ENCODE data around the gene APBA2. TPM values are rescaled to one million over a fixed set of nuclear protein-coding genes. Genes with fewer than 3 reads are reported as not detected.

The APBA2 gene
- total RNA-seq, 1 experiment from 2014 or later: 53.3 TPM

GRCh38 chr15:29113336-29114220, 227.8 kb downstream of the APBA2 start:
- Histone ChIP-seq H3K4me3 (no peak overlapping the region), H3K27me3 (replicated peaks) (no peaks in the 10 kb centered on the region), H3K9me3 (replicated peaks) (no peaks in the 10 kb centered on the region), H3K36me3 (peaks cover 4% of the 10 kb centered on the region; the same call in 1 of the 2 replicates), H3K27ac (no peak overlapping the region), H3K4me1 (replicated peaks) (no peaks in the 10 kb centered on the region)
- DNase-seq (ENCODE audit: low read depth in 1 of 2, low spot score in 2 of 2): no peak

- H3K4me1 ChIP-seq (replicated peaks): no peaks in the 10 kb centered on the region
- no peaks in the 10 kb centered on the region for H3K27me3 ChIP-seq (replicated peaks)
- no peak overlapping the region for H3K27ac ChIP-seq
- DNase-seq (ENCODE audit: low read depth in 1 of 2, low spot score in 2 of 2): no peak
- no peaks in the 10 kb centered on the region for H3K9me3 ChIP-seq (replicated peaks)
- 0 out of 2 replicates have a peak, but pooled peaks cover 2% of the 10 kb centered on the region for H3K36me3 ChIP-seq
- H3K4me3 ChIP-seq: no peak overlapping the region
Observed at GRCh38 chr15:29114221-29115092, 228.7 kb downstream of the APBA2 start.

GRCh38 chr15:29115093-29115991, 229.6 kb downstream of the APBA2 start:
- Histone ChIP-seq H3K27ac (no peak overlapping the region), H3K4me3 (no peak overlapping the region), H3K36me3 (no peaks in the 10 kb centered on the region), H3K9me3 (replicated peaks) (no peaks in the 10 kb centered on the region), H3K4me1 (replicated peaks) (no peaks in the 10 kb centered on the region), H3K27me3 (replicated peaks) (no peaks in the 10 kb centered on the region)
- no peak for DNase-seq (ENCODE audit: low read depth in 1 of 2, low spot score in 2 of 2)

- Histone ChIP-seq H3K27me3 (replicated peaks) (no peaks in the 10 kb centered on the region), H3K4me3 (no peak overlapping the region), H3K9me3 (replicated peaks) (no peaks in the 10 kb centered on the region), H3K27ac (no peak overlapping the region), H3K36me3 (no peaks in the 10 kb centered on the region), H3K4me1 (replicated peaks) (no peaks in the 10 kb centered on the region)
- no peak for DNase-seq (ENCODE audit: low read depth in 1 of 2, low spot score in 2 of 2)
Observed at GRCh38 chr15:29116970-29117700, 231.4 kb downstream of the APBA2 start.

GRCh38 chr15:29117778-29118177, 232.0 kb downstream of the APBA2 start:
- Histone ChIP-seq H3K27me3 (replicated peaks) (no peaks in the 10 kb centered on the region), H3K36me3 (no peaks in the 10 kb centered on the region), H3K27ac (no peak overlapping the region), H3K9me3 (replicated peaks) (no peaks in the 10 kb centered on the region), H3K4me3 (no peak overlapping the region), H3K4me1 (replicated peaks) (no peaks in the 10 kb centered on the region)
- DNase-seq (ENCODE audit: low read depth in 1 of 2, low spot score in 2 of 2): no peak

- Histone ChIP-seq H3K9me3 (replicated peaks) (no peaks in the 10 kb centered on the region), H3K4me1 (replicated peaks) (no peaks in the 10 kb centered on the region), H3K27ac (no peak overlapping the region), H3K27me3 (replicated peaks) (no peaks in the 10 kb centered on the region), H3K36me3 (no peaks in the 10 kb centered on the region), H3K4me3 (no peak overlapping the region)
- DNase-seq (ENCODE audit: low read depth in 1 of 2, low spot score in 2 of 2): no peak
Observed at GRCh38 chr15:29119847-29120246, 234.1 kb downstream of the APBA2 start.

- Histone ChIP-seq H3K4me1 (replicated peaks) (no peaks in the 10 kb centered on the region), H3K4me3 (no peak overlapping the region), H3K9me3 (replicated peaks) (no peaks in the 10 kb centered on the region), H3K27me3 (replicated peaks) (no peaks in the 10 kb centered on the region), H3K27ac (no peak overlapping the region), H3K36me3 (no peaks in the 10 kb centered on the region)
- DNase-seq (ENCODE audit: low read depth in 1 of 2, low spot score in 2 of 2): no peak
Observed at GRCh38 chr15:29120593-29121368, 235.0 kb downstream of the APBA2 start.

- Histone ChIP-seq H3K27ac (no peak overlapping the region), H3K9me3 (replicated peaks) (no peaks in the 10 kb centered on the region), H3K4me3 (no peak overlapping the region), H3K4me1 (replicated peaks) (no peaks in the 10 kb centered on the region), H3K27me3 (replicated peaks) (no peaks in the 10 kb centered on the region), H3K36me3 (no peaks in the 10 kb centered on the region)
- DNase-seq (ENCODE audit: low read depth in 1 of 2, low spot score in 2 of 2): no peak
Observed at GRCh38 chr15:29121369-29121656, 235.5 kb downstream of the APBA2 start.

- no peak for DNase-seq (ENCODE audit: low read depth in 1 of 2, low spot score in 2 of 2)
- Histone ChIP-seq H3K36me3 (no peaks in the 10 kb centered on the region), H3K9me3 (replicated peaks) (no peaks in the 10 kb centered on the region), H3K4me3 (no peak overlapping the region), H3K27ac (no peak overlapping the region), H3K27me3 (replicated peaks) (no peaks in the 10 kb centered on the region), H3K4me1 (replicated peaks) (no peaks in the 10 kb centered on the region)
Observed at GRCh38 chr15:29121907-29122306, 236.1 kb downstream of the APBA2 start.

GRCh38 chr15:29122506-29122905, 236.7 kb downstream of the APBA2 start:
- no peaks in the 10 kb centered on the region for H3K27me3 ChIP-seq (replicated peaks)
- no peaks in the 10 kb centered on the region for H3K9me3 ChIP-seq (replicated peaks)
- H3K27ac ChIP-seq: no peak overlapping the region
- H3K36me3 ChIP-seq: no peaks in the 10 kb centered on the region
- H3K4me1 ChIP-seq (replicated peaks): no peaks in the 10 kb centered on the region
- no peak overlapping the region for H3K4me3 ChIP-seq
- DNase-seq (ENCODE audit: low read depth in 1 of 2, low spot score in 2 of 2): no peak

GRCh38 chr15:29123171-29123570, 237.4 kb downstream of the APBA2 start:
- Histone ChIP-seq H3K27ac (no peak overlapping the region), H3K4me1 (replicated peaks) (no peaks in the 10 kb centered on the region), H3K9me3 (replicated peaks) (no peaks in the 10 kb centered on the region), H3K4me3 (no peak overlapping the region), H3K36me3 (no peaks in the 10 kb centered on the region), H3K27me3 (replicated peaks) (no peaks in the 10 kb centered on the region)
- DNase-seq (ENCODE audit: low read depth in 1 of 2, low spot score in 2 of 2): no peak

- Histone ChIP-seq H3K27me3 (replicated peaks) (no peaks in the 10 kb centered on the region), H3K36me3 (no peaks in the 10 kb centered on the region), H3K4me3 (no peak overlapping the region), H3K27ac (no peak overlapping the region), H3K4me1 (replicated peaks) (no peaks in the 10 kb centered on the region), H3K9me3 (replicated peaks) (no peaks in the 10 kb centered on the region)
- no peak for DNase-seq (ENCODE audit: low read depth in 1 of 2, low spot score in 2 of 2)
Observed at GRCh38 chr15:29123991-29124390, 238.2 kb downstream of the APBA2 start.
